HepG2 (cell line): ENCODE data around the gene SFT2D1. TPM values are rescaled to one million over a fixed set of nuclear protein-coding genes. Genes with fewer than 3 reads are reported as not detected.
A peak's percentile ranks its signal among the peaks of the same experiment; 100 is the strongest.

ENCODE experiments used
- HDAC2 ChIP-seq: sonication (generic); formaldehyde crosslinking; IDR thresholded peaks from 2 replicates; pipeline ENCODE4 v1.4.0; 2020; ENCODE audit warnings: missing genetic modification reagents
- HES4 ChIP-seq: sonication (generic); formaldehyde crosslinking; IDR thresholded peaks from 2 replicates; pipeline ENCODE4 v1.9.0; 2021; ENCODE audit warnings: mild to moderate bottlenecking, missing genetic modification reagents, borderline replicate concordance
- HNRNPH1 ChIP-seq: fragments of 200-400 bp; formaldehyde crosslinking; optimal IDR thresholded peaks from 2 replicates; pipeline ENCODE3; 2017; ENCODE audit warnings: mild to moderate bottlenecking, low read depth, low read length
- KDM5B ChIP-seq: sonication (generic); formaldehyde crosslinking; IDR thresholded peaks from 2 replicates; pipeline ENCODE4 v1.4.0; 2020; ENCODE audit warnings: missing genetic modification reagents, mild to moderate bottlenecking, borderline replicate concordance
- KLF13 ChIP-seq: sonication (generic); formaldehyde crosslinking; IDR thresholded peaks from 2 replicates; pipeline ENCODE4 v1.4.0; 2020; ENCODE audit warnings: mild to moderate bottlenecking, missing genetic modification reagents
- MED13 ChIP-seq: sonication (generic); formaldehyde crosslinking; IDR thresholded peaks from 2 replicates; pipeline ENCODE4 v1.5.0; 2020; ENCODE audit warnings: missing genetic modification reagents
- MEIS2 ChIP-seq: sonication (generic); formaldehyde crosslinking; IDR thresholded peaks from 2 replicates; pipeline ENCODE4 v1.9.0; 2021; ENCODE audit warnings: mild to moderate bottlenecking, missing genetic modification reagents
- MLX ChIP-seq: IDR thresholded peaks from 2 replicates; pipeline ENCODE4 v1.6.1; 2016
- NFIB ChIP-seq: sonication (generic); formaldehyde crosslinking; IDR thresholded peaks from 2 replicates; pipeline ENCODE4 v1.9.0; 2021; ENCODE audit warnings: missing genetic modification reagents, mild to moderate bottlenecking, borderline replicate concordance
- RBM22 ChIP-seq: fragments of 200-400 bp; formaldehyde crosslinking; optimal IDR thresholded peaks from 2 replicates; pipeline ENCODE3; 2017; ENCODE audit warnings: mild to moderate bottlenecking, low read length, moderate library complexity
- SRSF1 ChIP-seq: fragments of 200-400 bp; formaldehyde crosslinking; optimal IDR thresholded peaks from 2 replicates; pipeline ENCODE3; 2017; ENCODE audit warnings: mild to moderate bottlenecking, low read depth, low read length, moderate library complexity
- TEAD3 ChIP-seq: optimal IDR thresholded peaks from 2 replicates; pipeline ENCODE3; 2016; ENCODE audit warnings: borderline replicate concordance
- ZBTB8A ChIP-seq: sonication (generic); formaldehyde crosslinking; IDR thresholded peaks from 2 replicates; pipeline ENCODE4 v1.4.0; 2020; ENCODE audit warnings: mild to moderate bottlenecking, low read depth, missing genetic modification reagents, borderline replicate concordance
- ZKSCAN5 ChIP-seq: sonication (generic); formaldehyde crosslinking; IDR thresholded peaks from 2 replicates; pipeline ENCODE4 v1.5.1; 2020; ENCODE audit warnings: mild to moderate bottlenecking, missing genetic modification reagents
- ZMAT5 ChIP-seq: sonication (generic); formaldehyde crosslinking; IDR thresholded peaks from 2 replicates; pipeline ENCODE4 v1.5.0; 2020; ENCODE audit warnings: mild to moderate bottlenecking, low read depth, missing genetic modification reagents, borderline replicate concordance
- ZNF317 ChIP-seq: sonication (generic); formaldehyde crosslinking; IDR thresholded peaks from 2 replicates; pipeline ENCODE4 v1.5.0; 2020; ENCODE audit warnings: mild to moderate bottlenecking, missing genetic modification reagents
- ZNF414 ChIP-seq: sonication (generic); formaldehyde crosslinking; IDR thresholded peaks from 2 replicates; pipeline ENCODE4 v1.5.0; 2020; ENCODE audit warnings: missing genetic modification reagents
- ZNF460 ChIP-seq: sonication (generic); formaldehyde crosslinking; IDR thresholded peaks from 2 replicates; pipeline ENCODE4 v1.5.1; 2020; ENCODE audit warnings: missing genetic modification reagents, mild to moderate bottlenecking, borderline replicate concordance
- ZNF550 ChIP-seq: sonication (generic); formaldehyde crosslinking; IDR thresholded peaks from 2 replicates; pipeline ENCODE4 v1.4.0; 2020; ENCODE audit warnings: mild to moderate bottlenecking, missing genetic modification reagents, borderline replicate concordance
- ZNF768 ChIP-seq: sonication (generic); formaldehyde crosslinking; IDR thresholded peaks from 2 replicates; pipeline ENCODE4 v1.4.0; 2020; ENCODE audit warnings: missing genetic modification reagents
- ZNF780A ChIP-seq: sonication (generic); formaldehyde crosslinking; IDR thresholded peaks from 2 replicates; pipeline ENCODE4 v1.8.0; 2022; ENCODE audit warnings: mild to moderate bottlenecking, missing genetic modification reagents, moderate library complexity
- ZSCAN25 ChIP-seq: sonication (generic); formaldehyde crosslinking; IDR thresholded peaks from 2 replicates; pipeline ENCODE4 v1.8.0; 2022; ENCODE audit warnings: mild to moderate bottlenecking, missing genetic modification reagents
- polyA plus RNA-seq, 8 experiments: library from polyadenylated mRNA; depleted of rRNA in 3 of 8; stranded (reverse) in 7 of 8; unstranded in 1 of 8; fragments of >200 nt; fragmentation: Illumina TruSeq in 4 of 8; extraction: Trizol in 4 of 8; gene quantifications; 2 replicates each; pipeline versions ENCODE4 v1.2.1 to v1.2.3, GENCODE V29; 2011 to 2016; ENCODE audit warnings: low read depth in 4 of 8, missing spikeins in 1 of 8, mixed read lengths in 1 of 8; ENCODE audit not compliant: insufficient read depth in 1 of 8
- total RNA-seq, 5 experiments: library from RNA; depleted of rRNA; stranded (reverse); fragments of >200 nt; fragmentation: Illumina TruSeq; extraction: Trizol; gene quantifications; 2 replicates each; pipeline ENCODE4 v1.2.3, GENCODE V29; 2016; ENCODE audit warnings: low read depth in 1 of 5
- TF ChIP-seq, protein P1 (sequence below): sonication (generic); formaldehyde crosslinking; IDR thresholded peaks from 2 replicates; pipeline ENCODE4 v1.4.0; 2020; ENCODE audit warnings: mild to moderate bottlenecking, missing genetic modification reagents
- TF ChIP-seq, protein P2 (sequence below): sonication (generic); formaldehyde crosslinking; IDR thresholded peaks from 2 replicates; pipeline ENCODE4 v1.4.0; 2020; ENCODE audit warnings: missing genetic modification reagents

Gene SFT2D1
- total and polyA plus RNA-seq, 2 of the 13 experiments (the other 11 are each of a cell fraction or from before 2014, with no cell fraction given), result 115 to 147 TPM

DNA sequence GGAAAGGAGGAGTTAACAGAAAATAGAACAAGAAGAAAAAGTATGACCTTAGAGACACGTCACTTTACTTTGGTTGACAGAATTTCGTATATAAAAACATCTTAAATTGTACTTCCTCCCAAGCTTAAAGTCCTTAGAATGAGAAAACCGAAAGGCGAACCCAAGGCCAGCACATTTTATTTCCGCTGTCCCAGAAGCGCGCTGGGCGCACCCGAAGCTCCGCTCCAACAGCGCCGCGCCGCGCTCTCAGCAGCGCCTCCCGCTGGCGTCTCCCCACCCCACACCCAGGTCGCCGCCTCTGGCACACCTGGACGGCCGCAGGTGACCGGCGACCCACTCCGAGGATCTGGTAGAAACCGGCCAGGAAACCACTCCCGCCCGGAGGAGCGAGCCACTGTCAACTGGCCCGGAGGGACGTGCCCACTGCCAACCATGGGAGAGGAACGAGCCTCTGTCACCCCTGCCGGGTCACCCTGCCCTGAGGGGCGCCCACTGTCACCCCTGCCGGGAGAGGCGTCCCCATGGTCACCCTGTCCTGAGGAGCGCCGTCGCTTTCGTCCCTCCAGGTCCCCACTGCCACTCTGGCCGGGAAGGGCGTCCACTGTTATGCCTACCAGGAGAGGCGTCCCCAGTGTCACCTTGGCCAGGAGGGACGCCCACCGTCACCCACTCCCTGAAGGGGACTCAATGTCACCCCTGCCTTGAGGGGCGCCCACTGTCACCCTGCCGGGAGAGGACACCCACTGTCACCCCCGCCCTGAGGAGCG, 39.6 kb upstream of the SFT2D1 start (continued):
- TF ChIP-seq, protein P1, sequence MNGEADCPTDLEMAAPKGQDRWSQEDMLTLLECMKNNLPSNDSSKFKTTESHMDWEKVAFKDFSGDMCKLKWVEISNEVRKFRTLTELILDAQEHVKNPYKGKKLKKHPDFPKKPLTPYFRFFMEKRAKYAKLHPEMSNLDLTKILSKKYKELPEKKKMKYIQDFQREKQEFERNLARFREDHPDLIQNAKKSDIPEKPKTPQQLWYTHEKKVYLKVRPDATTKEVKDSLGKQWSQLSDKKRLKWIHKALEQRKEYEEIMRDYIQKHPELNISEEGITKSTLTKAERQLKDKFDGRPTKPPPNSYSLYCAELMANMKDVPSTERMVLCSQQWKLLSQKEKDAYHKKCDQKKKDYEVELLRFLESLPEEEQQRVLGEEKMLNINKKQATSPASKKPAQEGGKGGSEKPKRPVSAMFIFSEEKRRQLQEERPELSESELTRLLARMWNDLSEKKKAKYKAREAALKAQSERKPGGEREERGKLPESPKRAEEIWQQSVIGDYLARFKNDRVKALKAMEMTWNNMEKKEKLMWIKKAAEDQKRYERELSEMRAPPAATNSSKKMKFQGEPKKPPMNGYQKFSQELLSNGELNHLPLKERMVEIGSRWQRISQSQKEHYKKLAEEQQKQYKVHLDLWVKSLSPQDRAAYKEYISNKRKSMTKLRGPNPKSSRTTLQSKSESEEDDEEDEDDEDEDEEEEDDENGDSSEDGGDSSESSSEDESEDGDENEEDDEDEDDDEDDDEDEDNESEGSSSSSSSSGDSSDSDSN, result peak; percentile 79
- TF ChIP-seq ZNF460 (peak; percentile 35; the same call in 1 of the 2 replicates), ZKSCAN5 (CRISPR knock-in tag) (no peak), ZNF414 (peak; percentile 85; the same call in 1 of the 2 replicates), ZMAT5 (CRISPR knock-in tag) (no peak), HDAC2 (peak; percentile 62), ZNF550 (CRISPR knock-in tag) (no peak; the same call in 1 of the 2 replicates), MEIS2 (peak; percentile 76; the same call in 1 of the 2 replicates), RBM22 (no peak), TEAD3 (CRISPR knock-in tag) (peak; percentile 76), KLF13 (CRISPR knock-in tag) (no peak), SRSF1 (no peak), MLX (CRISPR knock-in tag) (no peak), ZNF768 (peak; percentile 85), KDM5B (CRISPR knock-in tag) (peak; percentile 64; the same call in 1 of the 2 replicates), ZSCAN25 (CRISPR knock-in tag) (peak; percentile 82), HNRNPH1 (no peak), ZNF780A (CRISPR knock-in tag) (no peak), HES4 (CRISPR knock-in tag) (peak; percentile 86; the same call in 1 of the 2 replicates), ZBTB8A (CRISPR knock-in tag) (no peak), NFIB (CRISPR knock-in tag) (no peak), ZNF317 (peak; percentile 58; the same call in 1 of the 2 replicates), MED13 (CRISPR knock-in tag) (no peak)
- TF ChIP-seq, protein P2, sequence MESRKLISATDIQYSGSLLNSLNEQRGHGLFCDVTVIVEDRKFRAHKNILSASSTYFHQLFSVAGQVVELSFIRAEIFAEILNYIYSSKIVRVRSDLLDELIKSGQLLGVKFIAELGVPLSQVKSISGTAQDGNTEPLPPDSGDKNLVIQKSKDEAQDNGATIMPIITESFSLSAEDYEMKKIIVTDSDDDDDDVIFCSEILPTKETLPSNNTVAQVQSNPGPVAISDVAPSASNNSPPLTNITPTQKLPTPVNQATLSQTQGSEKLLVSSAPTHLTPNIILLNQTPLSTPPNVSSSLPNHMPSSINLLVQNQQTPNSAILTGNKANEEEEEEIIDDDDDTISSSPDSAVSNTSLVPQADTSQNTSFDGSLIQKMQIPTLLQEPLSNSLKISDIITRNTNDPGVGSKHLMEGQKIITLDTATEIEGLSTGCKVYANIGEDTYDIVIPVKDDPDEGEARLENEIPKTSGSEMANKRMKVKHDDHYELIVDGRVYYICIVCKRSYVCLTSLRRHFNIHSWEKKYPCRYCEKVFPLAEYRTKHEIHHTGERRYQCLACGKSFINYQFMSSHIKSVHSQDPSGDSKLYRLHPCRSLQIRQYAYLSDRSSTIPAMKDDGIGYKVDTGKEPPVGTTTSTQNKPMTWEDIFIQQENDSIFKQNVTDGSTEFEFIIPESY (CRISPR knock-in tag), result peak; percentile 68; the same call in 1 of the 2 replicates
